ENCODE results near the gene RABGAP1L. TPM values are rescaled to one million over a fixed set of nuclear protein-coding genes. Genes with fewer than 3 reads are reported as not detected.

RABGAP1L gene
- total RNA-seq, 1 donor from 2014 or later = 36.2 TPM

DNA sequence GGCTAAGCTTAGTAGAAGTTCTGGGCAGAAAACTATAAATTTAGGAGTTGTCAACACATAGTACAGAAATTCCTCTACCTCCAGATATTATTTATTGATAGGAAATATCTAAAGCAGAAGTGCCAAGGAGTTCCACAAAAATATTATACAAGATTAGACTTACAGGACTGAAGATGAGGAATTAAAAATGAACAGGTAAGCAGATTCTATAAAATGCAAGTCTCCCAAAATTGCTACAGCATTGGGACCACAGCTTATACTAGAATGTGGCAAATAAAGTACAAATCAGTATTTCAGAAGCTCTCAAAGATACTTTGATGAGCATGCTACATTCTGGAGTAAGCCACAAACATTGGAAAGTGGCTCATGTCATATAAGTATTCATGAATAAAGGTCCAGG lies 790.3 kb downstream of the RABGAP1L start:
- DNase-seq = no peak

DNA sequence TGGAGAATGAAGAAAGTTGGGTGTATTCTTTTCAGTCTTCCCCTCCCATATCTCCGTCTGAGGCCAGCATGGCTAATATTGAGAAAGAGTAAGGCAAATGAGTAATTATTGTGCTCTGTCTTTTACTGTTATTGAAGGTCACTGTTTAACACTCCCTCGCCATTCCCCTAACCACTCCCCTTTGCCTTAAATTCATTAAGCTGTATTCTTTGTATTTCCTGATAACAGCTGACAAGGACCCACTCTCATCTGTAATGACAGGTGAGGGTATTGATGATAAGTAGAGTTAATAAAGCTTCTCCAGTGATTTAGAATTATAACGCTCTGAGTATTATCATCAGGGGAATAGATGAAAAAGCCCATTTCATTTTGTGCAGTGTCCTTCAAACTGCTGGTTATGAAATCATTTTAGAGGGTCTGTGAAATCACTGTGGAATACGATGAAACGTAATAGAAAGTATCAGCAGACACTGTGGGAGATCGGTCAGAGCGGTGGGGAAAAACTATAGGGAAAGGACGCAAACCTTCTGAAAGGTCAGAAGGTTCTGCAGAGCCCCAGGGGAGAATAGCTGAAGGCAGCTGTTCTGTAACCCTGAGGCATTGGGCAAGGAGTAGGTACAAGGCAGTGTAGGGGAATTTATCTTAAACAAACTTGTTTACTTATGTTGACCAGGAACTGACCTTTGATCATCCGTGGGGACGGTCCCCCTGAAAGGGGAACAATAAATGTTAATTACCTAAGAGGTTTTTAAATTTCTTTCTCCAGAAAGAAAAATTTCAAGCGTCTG lies 794.2 kb downstream of the RABGAP1L start:
- no peak for DNase-seq

DNA sequence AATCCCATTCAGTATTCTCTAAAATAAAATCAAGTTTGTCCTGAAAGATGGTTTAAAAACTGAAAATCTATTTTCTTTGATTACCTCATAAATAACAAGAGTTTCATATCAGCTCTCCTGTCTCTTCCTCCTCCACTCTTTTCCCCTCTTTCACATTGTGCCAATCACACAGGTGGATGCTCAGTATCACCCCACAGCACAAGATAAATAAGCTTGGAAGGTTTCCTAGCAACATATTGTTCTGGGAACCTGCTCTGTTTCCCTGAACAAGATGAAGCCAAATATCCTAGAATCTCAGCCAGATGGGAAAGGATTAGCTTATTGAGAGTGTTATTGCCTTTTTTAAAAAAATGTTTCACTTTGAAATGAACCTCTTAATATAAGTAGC lies 794.7 kb downstream of the RABGAP1L start:
- no peak for DNase-seq

DNA sequence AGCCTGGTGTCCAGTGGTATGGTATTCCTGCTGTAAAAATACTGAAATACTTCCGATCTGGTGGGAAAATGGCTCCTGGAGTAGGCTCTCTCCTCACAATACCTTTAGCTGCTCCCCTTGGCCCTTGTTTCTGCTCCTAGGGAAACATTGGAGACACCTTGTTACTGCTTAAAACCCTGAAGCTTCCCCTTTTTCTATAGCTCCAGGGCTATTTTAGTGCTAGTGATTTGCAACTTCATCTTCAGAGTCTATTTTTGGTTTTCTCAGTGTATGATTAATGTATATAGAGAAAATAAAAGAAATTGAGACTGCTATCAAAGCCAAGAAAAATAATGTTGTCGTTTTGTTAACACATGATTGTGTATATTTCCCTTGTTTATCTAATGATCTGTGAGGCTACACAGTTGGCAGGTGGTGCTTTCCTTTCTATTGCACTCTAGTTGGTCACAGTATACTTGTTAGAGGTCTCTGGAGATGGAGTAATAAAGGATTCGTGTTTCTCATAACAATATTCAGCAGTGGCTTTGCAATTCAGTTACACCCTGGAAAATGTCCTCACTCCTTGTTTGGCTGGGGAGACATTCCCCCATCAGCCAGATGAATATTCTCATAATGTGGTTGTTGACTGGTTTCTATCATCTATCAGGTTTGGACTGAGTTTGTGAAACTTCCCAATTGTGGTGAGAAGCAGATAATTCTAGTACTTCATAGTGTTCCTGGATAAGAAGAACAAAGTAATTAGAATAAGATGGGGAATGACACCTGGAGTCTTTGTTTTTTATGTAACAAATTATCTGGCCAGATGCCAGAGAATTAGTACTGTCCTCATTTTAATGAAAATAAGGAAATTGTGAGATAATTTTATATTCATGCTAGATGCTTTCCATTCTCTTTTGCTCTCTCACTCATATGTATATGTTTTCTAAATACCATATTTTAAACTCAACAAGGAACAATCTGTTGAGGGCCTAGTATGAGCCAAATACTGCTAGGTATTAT lies 795.6 kb downstream of the RABGAP1L start:
- no peak for DNase-seq

DNA sequence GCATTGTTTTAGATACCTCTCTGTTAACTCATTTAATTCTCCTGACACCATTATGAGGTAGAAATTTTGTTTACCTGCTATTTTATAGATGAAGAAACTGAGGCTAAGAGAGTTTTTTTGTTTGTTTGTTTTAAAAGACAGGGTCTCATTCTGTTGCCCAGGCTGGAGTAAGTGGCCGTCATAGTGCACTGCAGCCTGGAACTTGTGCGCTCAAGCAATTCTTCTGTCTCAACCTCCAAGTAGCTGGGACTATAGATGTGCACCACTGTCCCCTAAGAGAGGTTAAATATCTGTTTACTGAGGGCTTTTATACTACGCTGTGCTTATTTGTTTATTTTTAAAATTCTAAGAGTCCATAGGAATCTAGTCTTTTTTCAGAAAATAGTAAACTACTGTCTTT lies 796.8 kb downstream of the RABGAP1L start:
- DNase-seq = no peak

DNA sequence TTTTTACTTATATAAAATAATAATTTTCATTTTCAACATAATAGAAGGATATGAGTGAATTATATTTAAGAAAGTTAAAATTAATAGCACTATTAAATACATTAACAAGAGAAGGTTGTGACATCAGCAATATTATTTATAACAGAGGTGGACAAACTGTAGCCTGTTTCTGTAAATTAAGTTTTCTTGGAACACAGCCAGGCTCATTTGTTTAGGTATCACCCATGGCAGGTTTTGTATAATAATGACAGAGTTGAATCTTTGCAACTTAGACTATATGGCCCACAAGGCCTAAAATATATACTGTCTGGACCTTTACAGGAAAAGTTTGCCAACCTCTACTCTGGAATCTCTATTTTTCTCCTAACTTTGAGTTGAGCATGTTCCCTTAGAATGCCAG lies 797.7 kb downstream of the RABGAP1L start:
- DNase-seq = no peak

DNA sequence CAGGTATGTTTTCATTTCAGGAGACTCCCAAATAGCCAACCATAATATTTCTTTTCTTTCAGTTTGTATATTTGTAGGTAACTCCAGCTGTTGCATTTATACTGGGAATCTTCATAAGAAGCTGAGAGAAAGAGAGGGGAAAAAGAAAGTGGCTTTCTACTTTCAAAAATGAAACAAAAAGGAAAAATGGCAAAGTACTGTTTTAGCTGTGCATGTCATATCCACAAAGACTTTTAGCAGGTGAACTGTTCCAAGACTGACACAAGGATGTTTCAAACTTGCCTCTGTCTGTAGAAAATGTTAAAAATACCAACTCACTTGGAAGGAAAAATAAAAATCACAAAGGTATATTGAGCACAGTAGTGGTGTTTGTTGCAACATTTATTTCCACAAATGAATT lies 798.5 kb downstream of the RABGAP1L start:
- DNase-seq = no peak

DNA sequence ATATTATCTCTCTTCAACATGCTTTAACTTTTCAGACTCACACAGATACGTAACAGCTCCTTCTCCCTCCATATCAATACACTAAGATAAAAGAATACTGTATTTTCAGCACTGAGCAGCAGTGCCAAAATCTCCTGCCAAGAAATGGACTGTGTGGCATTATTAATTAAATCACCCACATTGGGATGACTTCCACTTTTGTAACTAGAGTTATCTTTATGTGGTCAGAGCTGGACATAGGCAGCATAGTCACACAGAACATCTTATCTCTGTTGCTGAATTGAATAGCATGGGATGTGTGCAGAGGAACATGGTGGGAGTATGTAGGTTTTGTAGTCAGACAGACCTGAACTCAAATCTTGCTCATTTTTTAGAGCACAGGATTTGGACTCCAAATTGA lies 799.1 kb downstream of the RABGAP1L start:
- DNase-seq = no peak

DNA sequence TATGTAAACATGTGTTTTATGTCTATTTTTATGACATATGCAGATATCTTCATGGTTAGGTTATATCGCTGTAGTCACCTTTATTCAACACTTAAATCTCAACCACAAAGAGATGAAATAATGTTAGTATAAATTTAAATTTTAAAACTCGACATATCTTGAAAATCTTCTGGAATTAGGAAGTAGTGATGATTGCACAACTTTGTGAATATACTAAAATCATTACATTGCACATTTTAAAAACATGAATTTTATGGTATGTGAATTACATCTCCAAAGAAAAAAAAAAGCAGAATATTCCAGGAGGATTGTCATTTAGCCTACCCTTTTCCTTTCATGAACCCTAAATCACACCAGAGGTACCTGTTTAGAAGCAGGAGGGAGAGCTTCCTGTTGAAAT lies 801.0 kb downstream of the RABGAP1L start:
- DNase-seq = no peak

DNA sequence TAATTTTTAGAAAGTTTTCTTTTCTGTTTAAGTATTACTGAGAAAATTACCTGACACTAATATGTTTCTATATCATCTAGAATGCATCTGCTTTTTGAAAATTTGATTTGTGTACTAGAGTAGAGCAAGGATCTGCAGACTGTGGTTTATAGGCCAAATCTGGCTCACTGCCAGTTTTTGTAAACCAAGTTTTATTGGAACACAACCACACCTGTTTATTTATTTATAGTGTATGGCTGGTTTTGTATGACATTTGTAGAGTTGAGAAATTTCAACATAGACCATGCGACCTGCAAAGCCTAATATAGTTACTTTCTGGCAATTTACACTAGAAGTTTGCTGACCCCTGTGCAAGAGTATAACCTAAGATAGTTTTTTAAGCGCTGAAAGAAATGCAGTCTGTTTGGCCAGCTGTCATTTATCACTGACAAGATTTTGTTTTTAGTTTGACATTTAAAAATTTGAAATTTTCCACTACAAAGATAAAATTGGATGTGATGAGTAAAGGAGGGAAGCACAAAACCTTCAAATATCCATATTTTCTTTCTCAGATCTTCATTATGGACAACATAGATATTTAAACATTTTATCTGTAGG lies 804.3 kb downstream of the RABGAP1L start:
- DNase-seq = no peak

DNA sequence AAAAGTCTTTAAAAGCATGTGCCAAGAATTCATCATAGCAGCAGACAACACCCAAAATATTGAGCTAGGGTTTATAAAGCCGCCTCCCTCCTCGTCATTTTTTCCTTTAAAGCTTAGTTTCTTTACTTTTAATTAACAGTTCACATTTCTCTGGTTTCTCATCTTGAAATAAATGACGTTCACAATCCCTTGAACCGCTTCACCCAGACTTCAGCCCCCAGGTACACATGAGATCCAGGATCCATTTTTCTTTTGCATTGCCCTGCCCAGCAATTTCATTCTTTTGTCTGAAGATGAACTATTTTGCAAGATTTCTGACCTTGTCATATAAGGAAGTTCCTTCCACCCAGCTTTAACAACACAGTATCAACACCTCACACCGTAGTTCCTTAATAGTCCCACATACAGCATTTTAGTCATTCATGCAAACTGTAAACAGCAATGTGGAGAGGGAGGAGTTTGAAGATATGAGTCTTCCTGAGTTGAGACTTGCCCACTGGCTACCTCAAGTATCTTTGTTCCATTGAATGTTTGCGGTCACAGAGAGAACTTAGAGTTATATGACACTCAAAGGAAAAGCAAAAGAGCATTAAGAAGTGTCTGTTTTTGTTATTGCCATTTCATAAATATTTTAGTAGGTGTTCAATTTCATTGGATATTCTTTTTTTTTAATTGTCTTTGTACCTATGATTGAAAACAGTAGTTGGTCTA lies 805.1 kb downstream of the RABGAP1L start:
- no peak for DNase-seq

DNA sequence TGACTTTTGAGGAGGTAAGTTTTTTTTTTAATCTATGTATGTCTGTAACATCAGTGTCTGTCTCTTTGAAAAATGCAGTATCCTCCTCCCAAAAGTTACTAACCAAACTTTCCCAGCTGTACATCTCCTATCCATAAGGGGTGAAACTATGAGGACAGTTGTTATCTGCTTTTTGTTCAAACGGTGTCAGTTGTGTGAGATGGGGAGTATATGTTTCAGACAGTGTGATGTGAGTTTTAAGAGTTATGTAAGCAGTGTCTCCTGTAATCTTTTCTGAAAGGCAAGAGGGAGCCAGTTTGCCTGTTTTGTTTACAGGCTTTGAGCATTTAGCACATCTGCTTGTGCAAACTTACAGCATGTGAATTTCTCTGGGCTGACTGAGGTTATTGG lies 805.6 kb downstream of the RABGAP1L start:
- no peak for DNase-seq

DNA sequence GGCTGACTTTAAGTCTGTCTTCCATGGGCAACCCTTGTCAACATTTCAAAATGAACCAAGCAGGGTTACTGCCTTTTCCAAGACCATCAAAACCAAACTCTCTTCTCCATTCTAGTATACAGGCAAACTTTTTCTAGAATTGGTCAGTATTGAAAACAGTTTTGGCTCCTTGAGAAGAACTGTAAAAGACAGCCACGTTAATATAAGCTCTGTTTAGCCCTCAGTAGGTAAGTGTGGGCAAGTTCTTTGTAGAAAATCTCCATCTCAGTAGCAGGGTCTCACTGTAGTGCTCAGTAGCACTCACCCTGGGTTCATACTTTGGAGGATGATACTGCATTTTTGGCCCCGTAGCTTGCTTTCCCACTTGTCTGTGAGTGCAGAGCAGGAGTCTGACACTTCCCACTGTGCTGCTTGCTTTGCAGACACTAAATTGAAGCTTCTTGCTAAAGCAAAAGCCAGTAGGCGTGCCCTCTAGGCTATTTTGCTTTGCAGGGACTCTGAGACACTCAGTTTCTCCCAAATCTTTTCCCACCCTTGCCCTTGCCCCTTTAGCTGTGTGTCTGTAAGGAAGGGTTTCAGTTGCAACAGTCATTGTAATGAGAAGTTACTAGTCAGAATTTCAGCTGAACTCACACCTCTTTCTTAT lies 806.2 kb downstream of the RABGAP1L start:
- DNase-seq = no peak

DNA sequence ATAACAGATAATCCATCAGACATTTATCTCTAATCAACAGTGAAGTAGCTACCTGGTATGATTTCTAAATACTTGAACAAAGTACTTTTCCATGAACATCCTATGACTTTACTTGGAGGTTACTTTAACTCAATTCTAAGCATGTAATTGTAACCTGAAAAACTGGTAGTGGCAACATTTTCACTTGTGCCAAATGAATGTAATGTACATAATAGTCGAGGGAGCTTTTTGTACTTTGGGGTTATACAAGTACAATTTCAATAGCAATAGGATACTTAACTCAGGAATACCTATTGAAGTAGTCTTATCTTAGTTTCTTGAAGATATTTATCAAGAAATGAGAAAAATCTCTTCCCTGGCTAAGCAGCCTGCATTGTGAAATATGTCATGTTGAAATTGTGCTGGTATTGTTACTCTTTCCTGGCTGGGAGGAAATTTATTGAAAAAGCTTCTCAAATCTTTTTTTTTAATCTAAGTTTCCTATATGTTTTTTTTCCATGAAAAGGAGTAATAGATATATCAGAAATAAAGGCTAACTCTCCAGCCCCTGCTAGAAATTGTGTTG lies 806.8 kb downstream of the RABGAP1L start:
- no peak for DNase-seq

DNA sequence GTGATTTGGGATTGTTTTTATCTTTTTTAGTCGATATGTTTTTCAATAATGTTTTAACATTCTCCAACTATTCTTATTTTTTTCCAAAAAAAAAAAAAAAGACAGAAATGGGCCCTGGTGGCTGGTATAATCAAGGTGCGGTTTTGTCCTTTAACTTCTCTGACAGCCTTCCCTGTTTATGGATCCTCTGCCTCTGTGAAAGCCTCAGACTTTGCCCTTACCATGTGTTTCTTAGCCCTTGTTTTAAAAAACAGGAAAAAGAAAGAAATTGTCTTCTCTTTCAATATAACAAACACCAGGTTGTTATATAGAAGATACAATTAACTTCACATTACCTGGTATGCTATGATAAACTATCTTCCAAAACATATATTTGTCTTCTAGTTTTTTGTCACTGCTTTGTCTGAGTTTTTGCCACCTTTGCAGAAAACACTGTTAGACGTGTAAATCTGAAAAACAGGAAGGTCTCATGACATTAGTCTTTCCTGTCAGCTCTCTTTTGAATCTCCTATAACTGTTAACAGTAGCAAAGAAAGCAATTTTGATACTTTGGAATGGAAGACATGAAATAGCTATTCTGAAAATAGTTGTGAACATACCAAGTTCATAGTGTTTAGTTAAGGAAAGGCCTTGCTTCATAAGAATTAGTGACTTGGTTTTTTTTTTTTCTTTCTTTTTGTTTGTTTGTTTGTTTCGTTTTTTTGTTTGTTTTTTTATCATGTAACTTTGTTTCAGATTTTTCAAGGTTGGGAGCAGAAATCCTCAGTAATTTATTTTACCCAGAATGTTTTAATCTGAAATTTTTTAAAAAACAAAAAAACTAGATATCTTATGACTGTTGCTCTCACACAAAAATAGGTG lies 808.8 kb downstream of the RABGAP1L start:
- peak; percentile 40 for DNase-seq

DNA sequence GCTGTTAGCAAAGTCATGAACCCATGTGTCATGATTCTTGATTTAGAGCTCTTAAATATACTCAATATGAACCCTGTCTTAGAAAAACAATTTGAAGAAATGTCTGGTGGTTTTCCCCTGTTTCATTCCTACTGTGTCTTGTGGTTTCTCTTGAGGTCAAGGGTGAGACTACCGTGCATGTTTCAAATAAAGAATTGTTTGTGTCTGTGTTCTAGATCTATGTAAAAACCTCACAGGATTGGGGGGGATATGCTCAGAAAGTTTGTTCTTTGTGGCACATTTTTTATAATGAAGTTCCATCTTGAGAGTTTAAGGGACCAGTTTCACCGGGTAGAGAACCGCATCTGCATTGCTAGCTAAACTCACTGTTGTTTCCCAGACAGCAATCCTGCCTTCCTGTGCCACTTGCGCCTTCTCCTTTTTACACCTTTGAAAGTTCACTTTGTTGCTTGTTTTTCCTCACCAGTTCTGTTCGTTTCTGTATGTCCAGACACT lies 809.5 kb downstream of the RABGAP1L start:
- DNase-seq = peak; percentile 50

DNA sequence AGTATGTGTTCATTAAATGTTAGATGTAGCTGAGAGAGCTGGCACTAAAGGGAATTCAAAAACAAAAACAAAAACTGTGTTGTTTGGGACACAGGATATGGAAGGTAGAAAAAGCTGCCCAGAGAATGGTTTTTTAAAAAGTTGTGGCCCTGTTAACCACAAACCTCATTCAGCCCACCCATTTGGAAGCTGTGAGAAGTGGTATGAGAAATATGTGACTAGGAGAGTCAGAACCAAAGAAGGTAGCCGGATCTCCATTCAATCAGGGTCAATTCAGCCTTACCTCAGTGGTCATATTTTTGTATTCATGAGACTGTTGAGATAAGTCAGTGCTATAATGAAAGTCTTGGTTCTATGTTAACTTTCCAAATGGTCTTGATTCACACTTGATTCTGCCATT lies 810.7 kb downstream of the RABGAP1L start:
- no peak for DNase-seq

DNA sequence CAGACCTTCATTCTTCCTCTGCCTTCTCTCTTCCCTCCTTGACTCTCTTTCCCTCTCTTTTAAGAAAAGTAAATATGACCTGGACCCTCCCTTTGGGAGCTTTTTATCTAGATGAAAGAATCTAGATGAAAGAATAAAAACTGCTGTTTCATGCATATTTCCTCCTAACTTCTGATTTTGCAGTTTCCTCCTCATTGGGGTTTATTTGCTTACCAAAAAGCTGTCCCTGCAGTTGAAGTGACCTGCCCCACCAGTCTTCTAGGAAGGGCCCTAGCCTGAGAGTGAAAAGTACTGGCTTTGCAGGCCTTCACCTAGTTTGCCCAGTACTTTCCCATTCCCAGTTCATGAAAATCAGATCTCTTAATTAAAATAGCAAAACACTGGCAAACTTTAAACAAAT lies 812.1 kb downstream of the RABGAP1L start:
- DNase-seq = no peak

DNA sequence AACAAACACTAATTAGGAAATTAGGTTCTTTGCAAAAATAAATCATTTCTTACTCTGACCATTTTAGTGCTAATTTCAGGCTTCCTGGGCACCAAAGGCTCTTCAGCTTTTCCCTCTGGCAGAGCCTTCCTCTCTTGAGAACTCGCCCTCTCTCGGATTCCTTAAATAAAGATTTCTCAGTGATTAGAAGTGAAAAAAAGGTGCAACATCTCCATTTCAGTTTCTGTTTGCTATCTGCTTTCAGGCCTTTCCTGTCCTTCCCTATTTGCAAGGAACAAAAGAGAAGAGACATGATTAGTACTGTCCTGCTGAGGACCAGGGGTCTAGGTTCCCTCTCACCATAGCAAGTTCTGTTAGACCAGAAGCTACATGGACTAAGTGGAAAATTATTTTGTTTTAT lies 812.6 kb downstream of the RABGAP1L start:
- DNase-seq = no peak

DNA sequence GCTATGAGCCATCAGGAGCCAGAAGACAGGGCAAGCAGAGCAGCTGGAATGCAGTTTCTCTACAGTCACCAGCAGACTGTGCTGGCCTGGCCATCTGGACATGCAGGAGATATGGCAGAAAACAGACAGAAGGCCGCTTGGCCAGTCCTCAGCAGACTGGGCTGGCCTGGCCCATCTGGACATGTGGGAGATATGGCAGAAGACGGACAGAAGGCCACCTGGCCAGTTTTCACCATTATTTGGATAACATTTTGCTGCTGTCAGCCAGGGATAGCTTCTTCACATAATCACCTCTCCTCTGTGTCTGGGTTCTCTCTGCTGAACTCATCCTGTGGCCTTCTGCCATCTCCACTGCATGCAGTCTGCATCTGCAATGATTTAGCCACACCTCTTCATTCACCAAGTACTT lies 815.4 kb downstream of the RABGAP1L start:
- no peak for DNase-seq

DNA sequence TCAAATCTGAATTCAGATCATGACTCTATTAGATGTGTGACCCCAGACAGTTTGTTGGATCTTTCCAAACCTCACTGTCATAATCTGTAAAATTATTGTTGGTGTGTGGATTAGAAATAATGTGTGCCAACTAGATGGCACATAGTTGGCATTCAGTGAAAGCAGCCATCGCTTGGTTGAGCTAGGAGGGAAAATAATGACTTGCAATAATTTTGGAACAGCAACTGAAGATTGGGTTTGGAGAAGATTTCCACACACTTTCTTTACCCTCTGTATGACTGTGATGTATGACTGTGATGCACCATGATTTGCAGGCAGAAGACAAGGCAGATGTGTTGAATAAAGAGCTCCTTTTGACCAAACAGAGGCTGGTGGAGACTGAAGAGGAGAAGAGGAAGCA lies 816.4 kb downstream of the RABGAP1L start:
- no peak for DNase-seq
